ENCODE results near the gene GPR39.

The GPR39 gene

GRCh38 chr2:132419941-132420340, 3.3 kb downstream of the GPR39 start:
- Histone ChIP-seq H4K20me1 (ENCODE audit: insufficient read depth, low read length) (no peaks in the 10 kb centered on the region), H3K27me3 (replicated peaks; ENCODE audit: insufficient read depth, low read length) (no peaks in the 10 kb centered on the region), H3K36me3 (replicated peaks; ENCODE audit: insufficient read depth, low read length) (no peaks in the 10 kb centered on the region), H2AFZ (ENCODE audit: low read length) (no peak overlapping the region), H3K4me1 (ENCODE audit: low read length) (no peaks in the 10 kb centered on the region), H3K4me2 (ENCODE audit: low read depth, low read length) (no peak overlapping the region), H3F3A (ENCODE audit: insufficient read depth, low read length) (no peaks in the 10 kb centered on the region), H3K27ac (ENCODE audit: low read length) (no peak overlapping the region), H3K79me2 (ENCODE audit: low read length) (no peaks in the 10 kb centered on the region), H3K9me3 (replicated peaks; ENCODE audit: insufficient read depth, low read length) (no peaks in the 10 kb centered on the region), H3K9ac (ENCODE audit: low read length) (no peak overlapping the region), H3K4me3 (ENCODE audit: low read length) (no peak overlapping the region), H3K9me2 (replicated peaks; ENCODE audit: insufficient read depth, low read length) (no peaks in the 10 kb centered on the region)
- no peak for DNase-seq
- TF ChIP-seq EZH2phosphoT487 (IDR thresholded peaks at IDR 0.05; ENCODE audit: low read length) (no peak), CTCF (IDR thresholded peaks at IDR 0.05; ENCODE audit: low read length) (no peak), EZH2 (optimal IDR thresholded peaks at IDR 0.05; ENCODE audit: low read depth, low read length) (no peak)

GRCh38 chr2:132420816-132421805, 4.5 kb downstream of the GPR39 start:
- Histone ChIP-seq H3F3A (ENCODE audit: insufficient read depth, low read length) (no peaks in the 10 kb centered on the region), H3K4me3 (ENCODE audit: low read length) (no peak overlapping the region), H3K9me3 (replicated peaks; ENCODE audit: insufficient read depth, low read length) (no peaks in the 10 kb centered on the region), H2AFZ (ENCODE audit: low read length) (no peak overlapping the region), H3K9me2 (replicated peaks; ENCODE audit: insufficient read depth, low read length) (no peaks in the 10 kb centered on the region), H3K4me1 (ENCODE audit: low read length) (no peaks in the 10 kb centered on the region), H3K36me3 (replicated peaks; ENCODE audit: insufficient read depth, low read length) (no peaks in the 10 kb centered on the region), H3K9ac (ENCODE audit: low read length) (no peak overlapping the region), H3K79me2 (ENCODE audit: low read length) (no peaks in the 10 kb centered on the region), H4K20me1 (ENCODE audit: insufficient read depth, low read length) (no peaks in the 10 kb centered on the region), H3K27ac (ENCODE audit: low read length) (no peak overlapping the region), H3K4me2 (ENCODE audit: low read depth, low read length) (no peak overlapping the region), H3K27me3 (replicated peaks; ENCODE audit: insufficient read depth, low read length) (no peaks in the 10 kb centered on the region)
- no peak for DNase-seq
- TF ChIP-seq EZH2 (optimal IDR thresholded peaks at IDR 0.05; ENCODE audit: low read depth, low read length) (no peak), EZH2phosphoT487 (IDR thresholded peaks at IDR 0.05; ENCODE audit: low read length) (no peak), CTCF (IDR thresholded peaks at IDR 0.05; ENCODE audit: low read length) (no peak)

DNA sequence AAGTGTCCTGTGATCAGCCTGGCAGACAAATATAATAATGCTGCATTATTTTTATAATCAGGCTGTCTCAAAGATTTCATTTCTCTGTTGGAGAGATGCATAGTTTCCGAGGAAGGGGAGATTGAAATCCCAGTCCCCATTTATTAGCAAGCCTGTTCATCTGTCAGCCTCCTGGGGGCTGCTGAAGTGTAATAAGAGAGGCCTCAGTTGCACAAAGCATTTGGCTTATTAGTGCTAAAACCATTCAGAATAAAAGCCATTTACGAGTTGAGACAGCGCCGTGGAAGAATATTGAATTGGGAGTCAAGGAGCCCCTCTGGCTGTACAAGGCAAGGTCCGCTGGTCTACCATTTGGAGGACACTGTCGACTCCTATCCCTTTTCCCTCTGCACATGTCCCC, 6.1 kb downstream of the GPR39 start:
- no peak overlapping the region for H3K9ac ChIP-seq (ENCODE audit: low read length)
- H4K20me1 ChIP-seq (ENCODE audit: insufficient read depth, low read length), result no peaks in the 10 kb centered on the region
- no peaks in the 10 kb centered on the region for H3K36me3 ChIP-seq (replicated peaks; ENCODE audit: insufficient read depth, low read length)
- DNase-seq, result no peak
- H3K79me2 ChIP-seq (ENCODE audit: low read length), result no peaks in the 10 kb centered on the region
- no peaks in the 10 kb centered on the region for H3K27me3 ChIP-seq (replicated peaks; ENCODE audit: insufficient read depth, low read length)
- no peak overlapping the region for H3K4me3 ChIP-seq (ENCODE audit: low read length)
- no peaks in the 10 kb centered on the region for H3K4me1 ChIP-seq (ENCODE audit: low read length)
- no peaks in the 10 kb centered on the region for H3K9me2 ChIP-seq (replicated peaks; ENCODE audit: insufficient read depth, low read length)
- no peak overlapping the region for H3K27ac ChIP-seq (ENCODE audit: low read length)
- TF ChIP-seq EZH2phosphoT487 (IDR thresholded peaks at IDR 0.05; ENCODE audit: low read length) (no peak), CTCF (IDR thresholded peaks at IDR 0.05; ENCODE audit: low read length) (no peak), EZH2 (optimal IDR thresholded peaks at IDR 0.05; ENCODE audit: low read depth, low read length) (no peak)
- no peak overlapping the region for H3K4me2 ChIP-seq (ENCODE audit: low read depth, low read length)
- no peaks in the 10 kb centered on the region for H3F3A ChIP-seq (ENCODE audit: insufficient read depth, low read length)
- H3K9me3 ChIP-seq (replicated peaks; ENCODE audit: insufficient read depth, low read length), result no peaks in the 10 kb centered on the region
- H2AFZ ChIP-seq (ENCODE audit: low read length), result no peak overlapping the region
